K562 (cell line): ENCODE measurements around the gene SFI1.

Source experiments
- FOXJ3 ChIP-seq: sonication (generic); formaldehyde crosslinking; IDR thresholded peaks from 2 replicates; pipeline ENCODE4 v1.4.0; 2020; ENCODE audit warnings: mild to moderate bottlenecking, missing genetic modification reagents
- POLR2A ChIP-seq: fragments of 450-650 bp; conservative IDR thresholded peaks from 2 replicates; pipeline ENCODE4 v1.6.1; 2016
- SRSF1 ChIP-seq: fragments of 200-400 bp; formaldehyde crosslinking; IDR thresholded peaks from 2 replicates; pipeline ENCODE4 v1.6.1; 2017; ENCODE audit warnings: mild to moderate bottlenecking, low read depth, low read length, moderate library complexity
- ZZZ3 ChIP-seq: fragments of 450-650 bp; IDR thresholded peaks from 2 replicates; pipeline ENCODE4 v1.6.1; 2016; ENCODE audit warnings: antibody characterized with exemption, mild to moderate bottlenecking, moderate library complexity
- TF ChIP-seq, protein P1 (sequence below): fragments of 250-450 bp; sonication (Bioruptor Pico); IDR thresholded peaks from 2 replicates; pipeline ENCODE4 v1.5.0; 2021; ENCODE audit warnings: mild to moderate bottlenecking, borderline replicate concordance
- TF ChIP-seq, protein P2 (sequence below), 3 experiments: IDR thresholded peaks in 2 of 3; conservative IDR thresholded peaks in 1 of 3; 2 replicates each; pipeline ENCODE4 v1.5.1; 2011 to 2012; ENCODE audit warnings: low read length in 3 of 3, mild to moderate bottlenecking in 3 of 3, control low read depth in 2 of 3, improper control_type of control experiment in 1 of 3, inconsistent platforms in 1 of 3, low read depth in 1 of 3, mixed read lengths in 1 of 3, moderate library complexity in 1 of 3; ENCODE audit not compliant: insufficient read depth in 2 of 3
- TF ChIP-seq, protein P3 (sequence below), 2 experiments: fragments of 450-650 bp; formaldehyde crosslinking in 1 of 2; IDR thresholded peaks; 2 replicates each; pipeline versions ENCODE4 v1.4.0 to v1.6.1; 2014 to 2020; ENCODE audit warnings: mild to moderate bottlenecking in 2 of 2, borderline replicate concordance in 1 of 2, low read depth in 1 of 2

DNA sequence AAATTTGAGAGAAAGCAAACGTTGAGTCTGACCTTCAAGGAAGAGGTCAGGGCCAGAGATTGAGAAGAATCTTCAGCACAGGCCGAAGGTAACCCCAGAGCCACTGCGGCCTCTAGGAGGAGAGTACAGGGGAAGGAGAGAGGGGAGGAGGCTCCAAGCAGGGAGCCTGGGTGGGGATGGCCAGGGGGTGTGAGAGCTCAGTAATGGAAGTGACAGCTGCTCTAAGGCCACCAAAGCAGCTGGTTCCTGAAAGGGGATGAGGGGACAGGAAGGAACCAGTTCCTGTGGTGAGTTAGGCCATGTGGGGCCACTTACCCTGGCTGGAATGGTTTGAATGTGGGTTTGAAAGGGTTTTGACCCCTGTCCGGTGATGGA is 119.6 kb downstream of the SFI1 start:
- TF ChIP-seq FOXJ3 (no peak), POLR2A (no peak; the same call in 1 of the 2 replicates), ZZZ3 (no peak), SRSF1 (no peak)
- TF ChIP-seq, protein P1, sequence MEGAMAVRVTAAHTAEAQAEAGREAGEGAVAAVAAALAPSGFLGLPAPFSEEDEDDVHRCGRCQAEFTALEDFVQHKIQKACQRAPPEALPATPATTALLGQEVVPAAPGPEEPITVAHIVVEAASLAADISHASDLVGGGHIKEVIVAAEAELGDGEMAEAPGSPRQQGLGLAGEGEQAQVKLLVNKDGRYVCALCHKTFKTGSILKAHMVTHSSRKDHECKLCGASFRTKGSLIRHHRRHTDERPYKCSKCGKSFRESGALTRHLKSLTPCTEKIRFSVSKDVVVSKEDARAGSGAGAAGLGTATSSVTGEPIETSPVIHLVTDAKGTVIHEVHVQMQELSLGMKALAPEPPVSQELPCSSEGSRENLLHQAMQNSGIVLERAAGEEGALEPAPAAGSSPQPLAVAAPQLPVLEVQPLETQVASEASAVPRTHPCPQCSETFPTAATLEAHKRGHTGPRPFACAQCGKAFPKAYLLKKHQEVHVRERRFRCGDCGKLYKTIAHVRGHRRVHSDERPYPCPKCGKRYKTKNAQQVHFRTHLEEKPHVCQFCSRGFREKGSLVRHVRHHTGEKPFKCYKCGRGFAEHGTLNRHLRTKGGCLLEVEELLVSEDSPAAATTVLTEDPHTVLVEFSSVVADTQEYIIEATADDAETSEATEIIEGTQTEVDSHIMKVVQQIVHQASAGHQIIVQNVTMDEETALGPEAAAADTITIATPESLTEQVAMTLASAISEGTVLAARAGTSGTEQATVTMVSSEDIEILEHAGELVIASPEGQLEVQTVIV (CRISPR knock-in tag), result no peak
- TF ChIP-seq, protein P2, sequence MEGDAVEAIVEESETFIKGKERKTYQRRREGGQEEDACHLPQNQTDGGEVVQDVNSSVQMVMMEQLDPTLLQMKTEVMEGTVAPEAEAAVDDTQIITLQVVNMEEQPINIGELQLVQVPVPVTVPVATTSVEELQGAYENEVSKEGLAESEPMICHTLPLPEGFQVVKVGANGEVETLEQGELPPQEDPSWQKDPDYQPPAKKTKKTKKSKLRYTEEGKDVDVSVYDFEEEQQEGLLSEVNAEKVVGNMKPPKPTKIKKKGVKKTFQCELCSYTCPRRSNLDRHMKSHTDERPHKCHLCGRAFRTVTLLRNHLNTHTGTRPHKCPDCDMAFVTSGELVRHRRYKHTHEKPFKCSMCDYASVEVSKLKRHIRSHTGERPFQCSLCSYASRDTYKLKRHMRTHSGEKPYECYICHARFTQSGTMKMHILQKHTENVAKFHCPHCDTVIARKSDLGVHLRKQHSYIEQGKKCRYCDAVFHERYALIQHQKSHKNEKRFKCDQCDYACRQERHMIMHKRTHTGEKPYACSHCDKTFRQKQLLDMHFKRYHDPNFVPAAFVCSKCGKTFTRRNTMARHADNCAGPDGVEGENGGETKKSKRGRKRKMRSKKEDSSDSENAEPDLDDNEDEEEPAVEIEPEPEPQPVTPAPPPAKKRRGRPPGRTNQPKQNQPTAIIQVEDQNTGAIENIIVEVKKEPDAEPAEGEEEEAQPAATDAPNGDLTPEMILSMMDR (IDR thresholded peaks at IDR 0.05 in 2 of 3, conservative IDR thresholded peaks at IDR 0.05 in 1 of 3; ENCODE audit: insufficient read depth in 2 of 3, low read depth in 1 of 3, low read length in 3 of 3), result no peak
- TF ChIP-seq, protein P3, sequence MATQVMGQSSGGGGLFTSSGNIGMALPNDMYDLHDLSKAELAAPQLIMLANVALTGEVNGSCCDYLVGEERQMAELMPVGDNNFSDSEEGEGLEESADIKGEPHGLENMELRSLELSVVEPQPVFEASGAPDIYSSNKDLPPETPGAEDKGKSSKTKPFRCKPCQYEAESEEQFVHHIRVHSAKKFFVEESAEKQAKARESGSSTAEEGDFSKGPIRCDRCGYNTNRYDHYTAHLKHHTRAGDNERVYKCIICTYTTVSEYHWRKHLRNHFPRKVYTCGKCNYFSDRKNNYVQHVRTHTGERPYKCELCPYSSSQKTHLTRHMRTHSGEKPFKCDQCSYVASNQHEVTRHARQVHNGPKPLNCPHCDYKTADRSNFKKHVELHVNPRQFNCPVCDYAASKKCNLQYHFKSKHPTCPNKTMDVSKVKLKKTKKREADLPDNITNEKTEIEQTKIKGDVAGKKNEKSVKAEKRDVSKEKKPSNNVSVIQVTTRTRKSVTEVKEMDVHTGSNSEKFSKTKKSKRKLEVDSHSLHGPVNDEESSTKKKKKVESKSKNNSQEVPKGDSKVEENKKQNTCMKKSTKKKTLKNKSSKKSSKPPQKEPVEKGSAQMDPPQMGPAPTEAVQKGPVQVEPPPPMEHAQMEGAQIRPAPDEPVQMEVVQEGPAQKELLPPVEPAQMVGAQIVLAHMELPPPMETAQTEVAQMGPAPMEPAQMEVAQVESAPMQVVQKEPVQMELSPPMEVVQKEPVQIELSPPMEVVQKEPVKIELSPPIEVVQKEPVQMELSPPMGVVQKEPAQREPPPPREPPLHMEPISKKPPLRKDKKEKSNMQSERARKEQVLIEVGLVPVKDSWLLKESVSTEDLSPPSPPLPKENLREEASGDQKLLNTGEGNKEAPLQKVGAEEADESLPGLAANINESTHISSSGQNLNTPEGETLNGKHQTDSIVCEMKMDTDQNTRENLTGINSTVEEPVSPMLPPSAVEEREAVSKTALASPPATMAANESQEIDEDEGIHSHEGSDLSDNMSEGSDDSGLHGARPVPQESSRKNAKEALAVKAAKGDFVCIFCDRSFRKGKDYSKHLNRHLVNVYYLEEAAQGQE (IDR thresholded peaks at IDR 0.05; ENCODE audit: borderline replicate concordance), result no peak
- TF ChIP-seq, protein P3 (CRISPR knock-in tag; IDR thresholded peaks at IDR 0.05; ENCODE audit: low read depth), result no peak
